ENCODE results near the gene VSTM5.
"Not testable (repeated sequence)": the region's sequence is repeated elsewhere in the genome, so short reads cannot be mapped to it uniquely, and the experiment has no call there.

VSTM5 gene

GRCh38 chr11:93784935-93785360 lies 65.5 kb downstream of the VSTM5 start:
- FAIRE-seq: no peak

DNA sequence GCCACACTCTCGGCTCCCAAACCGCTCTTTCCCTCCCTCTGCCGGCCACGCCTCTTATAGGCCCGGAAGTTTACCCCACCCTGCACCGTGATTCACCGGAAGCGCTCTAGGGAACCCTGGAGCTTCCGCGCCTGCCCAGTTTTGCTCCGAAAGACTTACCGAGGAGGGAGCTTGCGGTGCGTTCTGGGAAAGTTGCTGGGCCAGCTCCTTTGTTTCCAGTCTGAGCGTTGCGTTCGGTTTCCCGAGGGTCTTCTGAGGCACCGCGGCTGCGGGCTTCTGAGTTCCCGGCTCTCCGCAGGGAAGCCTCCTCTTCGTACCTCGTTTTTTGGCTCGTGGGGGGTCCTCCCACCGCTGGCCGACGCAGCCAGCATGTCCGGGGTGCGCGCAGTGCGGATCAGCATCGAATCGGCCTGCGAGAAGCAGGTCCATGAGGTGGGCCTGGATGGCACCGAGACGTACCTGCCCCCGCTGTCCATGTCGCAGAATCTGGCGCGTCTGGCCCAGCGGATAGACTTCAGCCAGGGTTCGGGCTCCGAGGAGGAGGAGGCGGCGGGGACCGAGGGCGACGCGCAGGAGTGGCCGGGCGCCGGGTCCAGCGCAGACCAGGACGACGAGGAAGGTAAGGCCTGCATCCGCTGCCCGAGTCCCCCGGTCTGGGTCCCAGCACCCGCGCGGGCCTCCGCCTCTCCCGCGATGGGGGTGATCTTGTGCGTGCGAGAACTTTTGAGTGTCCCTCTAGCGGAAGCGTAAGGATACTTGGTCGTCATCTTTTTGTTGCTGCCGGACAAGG lies 66.1 kb downstream of the VSTM5 start, which contains the start of gene MED17:
TSS of gene MED17 (plus strand) at position 138 of the 790 bp plus-strand sequence. CDS start at position 370, 232 bp downstream.
- peak; percentile 54 for FAIRE-seq

DNA sequence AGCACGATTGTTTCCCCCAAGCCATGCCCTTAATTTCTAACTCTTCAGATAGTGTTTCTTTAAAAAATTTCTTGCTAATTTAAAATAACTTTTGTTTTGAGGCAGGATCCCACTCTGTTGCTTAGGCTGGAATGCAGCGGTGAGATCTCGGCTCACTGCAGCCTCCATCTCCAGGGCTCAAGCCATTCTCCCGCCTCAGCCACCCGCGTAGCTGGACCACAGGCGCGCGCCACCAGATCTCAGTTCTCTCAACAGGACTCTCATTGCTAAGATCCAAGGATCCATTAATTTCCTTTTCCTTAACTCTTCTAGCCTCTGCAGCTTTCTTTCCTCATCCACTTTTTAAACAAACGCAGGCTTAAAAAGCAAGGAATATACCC lies 66.7 kb downstream of the VSTM5 start:
- FAIRE-seq: no peak

DNA sequence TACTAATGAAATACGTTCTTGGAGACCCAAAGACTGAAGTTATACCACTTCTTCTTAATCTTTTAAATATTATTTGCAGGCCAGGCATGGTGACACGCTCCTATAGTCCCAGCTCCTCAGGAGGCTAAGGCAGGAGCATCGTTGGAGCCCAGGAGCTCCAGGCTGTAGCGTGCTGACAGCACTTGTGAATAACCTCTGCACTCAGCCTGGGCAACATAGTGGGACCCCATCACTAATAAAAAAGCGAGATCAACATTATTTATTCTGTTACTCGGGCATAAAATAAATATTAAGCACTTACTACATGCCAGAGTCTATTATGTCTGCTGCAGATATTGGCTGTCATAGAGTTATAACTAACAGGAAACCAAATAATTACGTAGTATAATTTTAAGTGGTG lies 67.1 kb downstream of the VSTM5 start:
- FAIRE-seq: no peak

DNA sequence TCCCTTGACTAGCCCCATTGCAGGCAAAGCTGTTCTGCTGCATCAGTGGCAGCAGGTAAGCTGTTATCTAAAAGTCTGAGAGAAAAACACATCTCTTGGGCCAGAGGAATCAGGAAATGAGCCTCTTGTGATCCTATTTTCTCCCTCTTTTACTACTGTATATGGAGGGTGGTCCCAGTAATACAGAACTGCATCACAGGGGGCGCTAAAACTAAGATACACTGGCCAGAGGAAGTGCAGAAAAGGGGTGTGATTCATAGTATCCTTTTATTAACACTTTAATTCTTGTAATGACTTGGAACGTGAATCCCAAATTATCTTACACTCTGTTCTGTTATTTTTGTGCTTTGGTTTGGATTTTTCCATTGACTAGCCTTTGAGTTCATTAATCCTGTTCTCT lies 75.1 kb downstream of the VSTM5 start:
- no peak for FAIRE-seq

DNA sequence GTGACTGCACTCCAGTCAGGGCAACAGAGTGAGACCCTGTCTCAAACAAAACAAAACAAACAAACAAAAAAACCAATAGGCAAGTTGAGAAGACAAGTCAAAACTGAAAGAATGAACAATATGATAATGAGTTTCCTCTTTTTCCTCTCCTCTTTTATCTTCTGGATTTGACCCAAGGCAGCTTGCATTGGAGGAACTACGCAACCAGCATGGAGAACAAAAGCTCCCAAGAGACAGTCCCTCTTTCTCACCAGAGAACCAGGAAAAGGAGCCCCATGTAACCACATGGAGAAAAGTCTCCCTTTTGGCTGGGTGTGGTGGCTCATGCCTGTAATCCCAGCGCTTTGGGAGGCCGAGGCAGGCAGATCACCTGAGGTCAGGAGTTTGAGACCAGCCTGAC lies 75.9 kb downstream of the VSTM5 start:
- not testable (repeated sequence) for FAIRE-seq

DNA sequence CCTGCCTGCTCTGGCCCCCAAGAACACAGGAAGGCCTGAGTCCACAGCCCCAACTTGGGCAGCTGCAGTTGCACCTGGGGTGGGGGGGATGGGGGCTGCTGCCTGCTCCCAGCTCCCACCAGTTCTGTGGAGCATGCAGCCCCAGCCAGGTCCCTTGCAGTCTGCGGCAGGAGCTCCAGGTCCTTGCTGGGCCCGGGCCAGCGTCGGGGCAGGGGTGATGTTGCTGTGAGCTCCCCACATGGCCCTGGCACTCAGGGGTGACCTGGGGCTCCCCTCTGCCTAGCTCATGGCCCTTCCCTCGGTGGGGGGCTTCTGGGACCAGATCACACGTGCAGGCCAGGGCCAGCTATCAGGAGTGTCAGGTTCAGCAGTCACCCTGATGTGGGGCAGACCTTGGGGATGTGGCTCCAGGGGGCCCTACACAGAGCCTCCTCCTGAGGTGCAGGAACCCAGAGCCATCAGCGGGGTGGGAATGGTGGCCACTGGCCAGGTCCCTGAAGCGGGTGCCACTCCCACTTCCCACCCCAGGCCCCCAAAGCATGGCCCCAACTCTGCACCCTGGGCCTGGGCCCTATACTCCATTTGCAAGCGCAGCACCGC lies 76.7 kb downstream of the VSTM5 start:
- FAIRE-seq: no peak

GRCh38 chr11:93773045-93773477 lies 77.4 kb downstream of the VSTM5 start:
- no peak for FAIRE-seq

- no peak for FAIRE-seq
Measured at GRCh38 chr11:93772123-93772522, 78.3 kb downstream of the VSTM5 start.

DNA sequence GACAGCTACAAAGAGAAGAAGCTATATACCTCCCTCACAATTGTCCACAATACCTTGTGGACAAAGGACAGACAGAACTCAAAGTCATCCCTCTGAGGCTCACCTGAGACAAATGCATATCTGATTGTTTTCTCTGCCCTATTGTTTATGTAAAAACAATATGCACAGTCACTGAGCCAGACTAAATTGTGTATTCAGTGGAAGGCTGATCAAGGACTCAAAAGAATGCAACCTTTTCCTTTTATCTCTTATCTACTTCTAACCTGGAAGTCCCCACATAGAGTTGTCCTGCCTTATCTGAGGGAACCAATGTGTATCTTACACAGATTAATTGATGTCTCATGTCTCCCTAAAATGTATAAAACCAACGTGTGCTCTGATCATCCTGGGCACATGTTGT lies 80.3 kb downstream of the VSTM5 start:
- FAIRE-seq: no peak
